ENCODE measurements around the gene SCAF4. TPM values are rescaled to one million over a fixed set of nuclear protein-coding genes. Genes with fewer than 3 reads are reported as not detected.

SCAF4 gene
- total RNA-seq, 1 donor from 2014 or later = 60.0 TPM

DNA sequence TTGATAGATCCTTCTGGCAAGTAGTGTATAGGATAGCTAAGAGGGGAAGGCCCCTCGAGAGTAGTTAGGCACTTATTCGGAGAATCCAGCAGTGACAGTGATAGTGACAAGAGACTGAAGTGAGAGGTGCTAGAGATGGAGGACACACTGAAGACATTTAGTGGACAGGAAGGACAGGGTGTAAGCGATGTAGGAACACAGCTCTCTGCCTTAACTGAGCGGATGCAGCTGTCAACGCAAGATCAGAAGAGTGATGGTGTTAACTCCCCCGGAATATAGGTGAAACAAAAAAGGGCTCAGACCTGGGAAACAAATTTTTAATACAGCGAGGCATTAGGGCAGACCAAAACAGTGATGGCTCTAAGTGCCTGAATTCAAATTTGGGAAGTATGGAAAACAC lies 56.6 kb downstream of the SCAF4 start:
- Mint-ChIP-seq H3K4me1 (ENCODE audit: low read depth) (peaks cover 14% of the 10 kb centered on the region), H3K27ac (no peak overlapping the region), H3K36me3 (ENCODE audit: insufficient read depth) (peaks cover 9% of the 10 kb centered on the region), H3K9me3 (ENCODE audit: low read depth) (no peaks in the 10 kb centered on the region), H3K4me3 (ENCODE audit: low read depth) (no peak overlapping the region), H3K27me3 (no peaks in the 10 kb centered on the region)
- TF ChIP-seq, protein P1, sequence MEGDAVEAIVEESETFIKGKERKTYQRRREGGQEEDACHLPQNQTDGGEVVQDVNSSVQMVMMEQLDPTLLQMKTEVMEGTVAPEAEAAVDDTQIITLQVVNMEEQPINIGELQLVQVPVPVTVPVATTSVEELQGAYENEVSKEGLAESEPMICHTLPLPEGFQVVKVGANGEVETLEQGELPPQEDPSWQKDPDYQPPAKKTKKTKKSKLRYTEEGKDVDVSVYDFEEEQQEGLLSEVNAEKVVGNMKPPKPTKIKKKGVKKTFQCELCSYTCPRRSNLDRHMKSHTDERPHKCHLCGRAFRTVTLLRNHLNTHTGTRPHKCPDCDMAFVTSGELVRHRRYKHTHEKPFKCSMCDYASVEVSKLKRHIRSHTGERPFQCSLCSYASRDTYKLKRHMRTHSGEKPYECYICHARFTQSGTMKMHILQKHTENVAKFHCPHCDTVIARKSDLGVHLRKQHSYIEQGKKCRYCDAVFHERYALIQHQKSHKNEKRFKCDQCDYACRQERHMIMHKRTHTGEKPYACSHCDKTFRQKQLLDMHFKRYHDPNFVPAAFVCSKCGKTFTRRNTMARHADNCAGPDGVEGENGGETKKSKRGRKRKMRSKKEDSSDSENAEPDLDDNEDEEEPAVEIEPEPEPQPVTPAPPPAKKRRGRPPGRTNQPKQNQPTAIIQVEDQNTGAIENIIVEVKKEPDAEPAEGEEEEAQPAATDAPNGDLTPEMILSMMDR (IDR thresholded peaks at IDR 0.05; ENCODE audit: unreplicated experiment) = no peak
- DNase-seq (ENCODE audit: low spot score, unreplicated experiment) = no peak

- DNase-seq (ENCODE audit: low spot score, unreplicated experiment) = no peak
- Mint-ChIP-seq H3K9me3 (ENCODE audit: low read depth) (no peaks in the 10 kb centered on the region), H3K4me1 (ENCODE audit: low read depth) (peaks cover 12% of the 10 kb centered on the region), H3K27me3 (no peaks in the 10 kb centered on the region), H3K36me3 (ENCODE audit: insufficient read depth) (peaks cover 7% of the 10 kb centered on the region), H3K4me3 (ENCODE audit: low read depth) (no peak overlapping the region), H3K27ac (no peak overlapping the region)
- TF ChIP-seq, protein P1 (IDR thresholded peaks at IDR 0.05; ENCODE audit: unreplicated experiment) = no peak
Observed at GRCh38 chr21:31673321-31673912, 58.5 kb downstream of the SCAF4 start.

DNA sequence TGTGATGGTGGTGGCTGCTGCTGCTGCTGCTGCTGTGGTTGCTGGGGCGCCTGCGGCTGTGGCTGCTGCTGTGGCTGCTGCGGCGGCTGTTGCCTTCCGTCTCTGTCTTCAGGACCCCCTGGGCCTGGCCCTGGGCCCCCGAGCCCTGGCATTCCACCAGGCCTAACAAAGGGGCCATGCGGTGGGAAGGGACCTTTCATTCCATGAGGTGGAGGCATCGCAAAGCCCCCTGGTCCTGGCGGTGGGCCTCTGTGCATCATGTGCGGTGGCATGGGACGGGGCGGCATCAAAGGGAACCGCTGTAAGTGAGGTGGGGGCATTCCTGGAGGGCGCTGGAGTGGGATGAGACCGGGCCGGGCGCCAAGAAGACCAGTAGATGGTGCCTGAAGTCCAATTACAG lies 60.0 kb downstream of the SCAF4 start:
- no peak overlapping the region for H3K4me3 Mint-ChIP-seq (ENCODE audit: low read depth)
- peaks cover 12% of the 10 kb centered on the region for H3K4me1 Mint-ChIP-seq (ENCODE audit: low read depth)
- no peaks in the 10 kb centered on the region for H3K9me3 Mint-ChIP-seq (ENCODE audit: low read depth)
- H3K36me3 Mint-ChIP-seq (ENCODE audit: insufficient read depth) = peaks cover 12% of the 10 kb centered on the region
- no peak overlapping the region for H3K27ac Mint-ChIP-seq
- TF ChIP-seq, protein P1 (IDR thresholded peaks at IDR 0.05; ENCODE audit: unreplicated experiment) = no peak
- DNase-seq (ENCODE audit: low spot score, unreplicated experiment) = no peak
- H3K27me3 Mint-ChIP-seq = no peaks in the 10 kb centered on the region

GRCh38 chr21:31671146-31671716 lies 60.7 kb downstream of the SCAF4 start:
- no peak overlapping the region for H3K4me3 Mint-ChIP-seq (ENCODE audit: low read depth)

DNA sequence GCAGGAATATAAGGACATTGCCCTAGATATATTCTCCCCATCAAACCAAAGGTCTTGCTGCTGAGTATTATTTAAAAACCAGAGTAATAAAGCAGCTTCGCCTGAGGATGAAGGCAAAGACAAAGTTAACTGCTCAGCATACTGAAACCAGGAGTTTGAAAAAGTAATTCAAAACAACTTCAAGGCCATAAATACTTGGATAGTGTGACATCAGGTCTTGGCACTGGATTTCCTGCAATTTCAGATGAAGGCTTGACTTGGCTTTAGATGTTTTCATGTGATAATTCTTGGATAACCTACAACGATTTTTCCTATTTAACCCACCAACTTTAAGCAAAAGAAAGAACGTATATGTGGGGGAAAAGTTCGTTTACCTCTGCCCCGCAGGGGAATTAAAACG lies 61.8 kb downstream of the SCAF4 start:
- Mint-ChIP-seq H3K27ac (no peak overlapping the region), H3K9me3 (ENCODE audit: low read depth) (no peaks in the 10 kb centered on the region), H3K27me3 (no peaks in the 10 kb centered on the region), H3K4me1 (ENCODE audit: low read depth) (peaks cover 14% of the 10 kb centered on the region), H3K36me3 (ENCODE audit: insufficient read depth) (peaks cover 20% of the 10 kb centered on the region), H3K4me3 (ENCODE audit: low read depth) (no peak overlapping the region)
- DNase-seq (ENCODE audit: low spot score, unreplicated experiment) = no peak
- TF ChIP-seq, protein P1 (IDR thresholded peaks at IDR 0.05; ENCODE audit: unreplicated experiment) = no peak

More at GRCh38 chr21:31671146-31671716, 60.7 kb downstream of the SCAF4 start:
- Mint-ChIP-seq H3K27ac (peak overlapping the region; percentile 32), H3K4me1 (ENCODE audit: low read depth) (peaks cover 12% of the 10 kb centered on the region), H3K36me3 (ENCODE audit: insufficient read depth) (peaks cover 16% of the 10 kb centered on the region), H3K27me3 (no peaks in the 10 kb centered on the region), H3K9me3 (ENCODE audit: low read depth) (no peaks in the 10 kb centered on the region)
- no peak for DNase-seq (ENCODE audit: low spot score, unreplicated experiment)
- TF ChIP-seq, protein P1 (IDR thresholded peaks at IDR 0.05; ENCODE audit: unreplicated experiment) = no peak

Data from progenitor cell of endocrine pancreas (in vitro differentiated cells).